B cell (primary cell): ENCODE data around the gene THUMPD3. TPM values are rescaled to one million over a fixed set of nuclear protein-coding genes. Genes with fewer than 3 reads are reported as not detected.

Source experiments
- ATAC-seq: fragments of 200-7000 bp; cut with Tn5 transposase; one replicate; pipeline ENCODE4 v1.10.0; 2021; ENCODE audit warnings: low read depth, mild to moderate bottlenecking, moderate number of reproducible peaks, moderate library complexity
- CTCF ChIA-PET: fragments of 350-600 bp; sonication (Branson Sonifier 250); formaldehyde crosslinking; loops from one replicate; lab custom pipeline; 2021; ENCODE audit warnings: antibody characterized with exemption, inconsistent platforms; lab: Charles Lee
- POLR2A ChIA-PET: fragments of 350-600 bp; sonication (Branson Sonifier 250); formaldehyde crosslinking; loops from one replicate; lab custom pipeline; 2021; ENCODE audit warnings: antibody characterized with exemption; lab: Charles Lee
- DNase-seq: peaks from one replicate; pipeline ENCODE4 v3.0.0; 2013
- H2AFZ ChIP-seq: 2 replicates; pipeline ENCODE4 v1.6.1; 2012; ENCODE audit warnings: mild to moderate bottlenecking, low read depth, low read length; ENCODE audit not compliant: insufficient read depth, poor library complexity, severe bottlenecking
- H3K27ac ChIP-seq, 2 donors: 1 replicate in 1 of 2; 2 replicates in 1 of 2; pipeline ENCODE4 v1.5.1; 2012 to 2013; ENCODE audit warnings: low read length in 2 of 2, mild to moderate bottlenecking in 2 of 2, moderate library complexity in 1 of 2
- H3K27me3 ChIP-seq, 4 experiments: fragments of 200-600 bp in 1 of 4; sonication (generic) in 1 of 4; replicated peaks in 1 of 4; 1 replicate in 2 of 4; 2 replicates in 2 of 4; pipeline versions ENCODE4 v1.6.1 to v1.7.0; 2013 to 2016; ENCODE audit warnings: low read length in 3 of 4, mild to moderate bottlenecking in 2 of 4, mixed read lengths in 1 of 4, moderate library complexity in 1 of 4; ENCODE audit not compliant: insufficient read depth in 4 of 4, control insufficient read depth in 3 of 4; ENCODE audit errors: control extremely low read depth in 1 of 4
- H3K36me3 ChIP-seq, 2 experiments: replicated peaks in 1 of 2; 1 replicate in 1 of 2; 2 replicates in 1 of 2; pipeline versions ENCODE4 v1.6.1 to v1.7.1; 2013; ENCODE audit warnings: low read length in 1 of 2; ENCODE audit not compliant: insufficient read depth in 2 of 2, control insufficient read depth in 1 of 2; ENCODE audit errors: control extremely low read depth in 1 of 2, extremely low read depth in 1 of 2
- H3K4me1 ChIP-seq, 2 donors: fragments of 200-600 bp in 1 of 2; sonication (generic) in 1 of 2; 1 replicate in 1 of 2; 2 replicates in 1 of 2; pipeline versions ENCODE4 v1.5.1 to v1.6.1; 2013 to 2017; ENCODE audit warnings: low read length in 2 of 2; ENCODE audit not compliant: control insufficient read depth in 2 of 2, insufficient read depth in 2 of 2
- H3K4me2 ChIP-seq: replicated peaks from 2 replicates; pipeline ENCODE3; 2012; ENCODE audit warnings: mild to moderate bottlenecking, low read depth, low read length; ENCODE audit not compliant: poor library complexity, severe bottlenecking
- H3K4me3 ChIP-seq, 5 experiments: fragments of 200-600 bp in 1 of 5; sonication (generic) in 1 of 5; 1 replicate in 3 of 5; 2 replicates in 2 of 5; pipeline versions ENCODE4 v1.5.1 to v1.7.0; 2011 to 2016; ENCODE audit warnings: low read length in 4 of 5, mild to moderate bottlenecking in 4 of 5, low read depth in 2 of 5, control low read depth in 1 of 5, moderate library complexity in 1 of 5; ENCODE audit not compliant: insufficient read depth in 1 of 5; ENCODE audit errors: control extremely low read depth in 1 of 5, extremely low read depth in 1 of 5
- H3K79me2 ChIP-seq: fragments of 200-600 bp; sonication (generic); one replicate; pipeline ENCODE4 v1.6.0; 2016; ENCODE audit warnings: low read length; ENCODE audit not compliant: control insufficient read depth, insufficient read depth
- H3K9ac ChIP-seq: fragments of 200-600 bp; sonication (generic); 2 replicates; pipeline ENCODE4 v1.6.1; 2017; ENCODE audit warnings: mild to moderate bottlenecking, low read length, moderate library complexity
- H3K9me3 ChIP-seq, 3 donors: one replicate each; pipeline versions ENCODE4 v1.6.1 to v1.7.1; 2013; ENCODE audit warnings: low read length in 2 of 3; ENCODE audit not compliant: control insufficient read depth in 2 of 3, insufficient read depth in 1 of 3; ENCODE audit errors: control extremely low read depth in 1 of 3
- H4K20me1 ChIP-seq: 2 replicates; pipeline ENCODE4 v1.6.0; 2012; ENCODE audit warnings: mild to moderate bottlenecking, low read length; ENCODE audit not compliant: insufficient read depth, control insufficient read depth, poor library complexity, severe bottlenecking
- H3K27ac Mint-ChIP-seq: one replicate; pipeline ENCODE4 v1.8.0; 2021; ENCODE audit warnings: mixed read lengths
- H3K27me3 Mint-ChIP-seq: one replicate; pipeline ENCODE4 v1.8.0; 2021; ENCODE audit warnings: mixed read lengths
- H3K4me1 Mint-ChIP-seq: one replicate; pipeline ENCODE4 v1.8.0; 2021; ENCODE audit warnings: mixed read lengths
- H3K4me3 Mint-ChIP-seq: one replicate; pipeline ENCODE4 v1.8.0; 2021; ENCODE audit warnings: mixed read lengths
- H3K9me3 Mint-ChIP-seq: one replicate; pipeline ENCODE4 v1.8.0; 2022; ENCODE audit warnings: mixed read lengths; ENCODE audit not compliant: insufficient read depth
- EZH2 ChIP-seq: IDR thresholded peaks from 2 replicates; pipeline ENCODE4 v1.6.1; 2012; ENCODE audit warnings: borderline replicate concordance, low read depth, mild to moderate bottlenecking, moderate library complexity, low read length; ENCODE audit not compliant: insufficient read depth, poor library complexity, severe bottlenecking
- WGBS: methylation state at CpG from one replicate; pipeline ENCODE4 v1.1.5; 2013; ENCODE audit warnings: missing lambda C conversion rate; ENCODE audit not compliant: insufficient coverage; 5-methylcytosine and 5-hydroxymethylcytosine counted together
- intact Hi-C: fragments of 100-400 bp; cut with micrococcal nuclease; formaldehyde crosslinking; loops from one replicate; pipeline ENCODE4 v1.10.0; 2022
- polyA plus RNA-seq: library from polyadenylated mRNA; depleted of rRNA; stranded (reverse); fragments of >200 nt; gene quantifications from 2 replicates; pipeline ENCODE4 v1.2.3, GENCODE V29; 2012
- total RNA-seq, 2 donors: library from RNA; stranded (reverse); fragments of 120-200 nt in 1 of 2; gene quantifications; 1 replicate in 1 of 2; 2 replicates in 1 of 2; pipeline versions ENCODE4 v1.2.3 to v1.2.4, GENCODE V29; 2013 to 2022
- TF ChIP-seq, protein P1 (sequence below): fragments of 200-600 bp; IDR thresholded peaks from one replicate; pipeline ENCODE4 v1.8.0; 2022; ENCODE audit warnings: antibody characterized with exemption, mild to moderate bottlenecking

Gene THUMPD3
- total and polyA plus RNA-seq, 2 donors (not counting 1 experiment from before 2014, with no cell fraction given), result 10.1 to 32.1 TPM

GRCh38 chr3:9314796-9315195 lies 48.1 kb upstream of the THUMPD3 start:
- H3K4me1 Mint-ChIP-seq, result no peaks in the 10 kb centered on the region
- H3K4me1 ChIP-seq, result no peaks in the 10 kb centered on the region
- no peaks in the 10 kb centered on the region for H3K9me3 Mint-ChIP-seq
- H3K4me3 Mint-ChIP-seq, result no peak overlapping the region
- H3K9ac ChIP-seq, result no peak overlapping the region
- DNase-seq (no peak), ATAC-seq (no peak)
- ChIA-PET CTCF (interaction anchor here (1.3 kb wide), 1 partner anchor 11 kb away, joined by 4 read pairs; no protein-coding TSS in a partner anchor), POLR2A (no interaction called here)
- H3K9me3 ChIP-seq, result no peaks in the 10 kb centered on the region
- H3K4me3 ChIP-seq, result no peak overlapping the region
- no peak overlapping the region for H3K27ac Mint-ChIP-seq
- no peaks in the 10 kb centered on the region for H3K79me2 ChIP-seq
- no peak overlapping the region for H2AFZ ChIP-seq
- H3K27me3 Mint-ChIP-seq, result peaks cover 37% of the 10 kb centered on the region
- no peak overlapping the region for H3K4me2 ChIP-seq
- H4K20me1 ChIP-seq, result no peaks in the 10 kb centered on the region
- intact Hi-C loops, result no loop called here
- TF ChIP-seq, protein P1, sequence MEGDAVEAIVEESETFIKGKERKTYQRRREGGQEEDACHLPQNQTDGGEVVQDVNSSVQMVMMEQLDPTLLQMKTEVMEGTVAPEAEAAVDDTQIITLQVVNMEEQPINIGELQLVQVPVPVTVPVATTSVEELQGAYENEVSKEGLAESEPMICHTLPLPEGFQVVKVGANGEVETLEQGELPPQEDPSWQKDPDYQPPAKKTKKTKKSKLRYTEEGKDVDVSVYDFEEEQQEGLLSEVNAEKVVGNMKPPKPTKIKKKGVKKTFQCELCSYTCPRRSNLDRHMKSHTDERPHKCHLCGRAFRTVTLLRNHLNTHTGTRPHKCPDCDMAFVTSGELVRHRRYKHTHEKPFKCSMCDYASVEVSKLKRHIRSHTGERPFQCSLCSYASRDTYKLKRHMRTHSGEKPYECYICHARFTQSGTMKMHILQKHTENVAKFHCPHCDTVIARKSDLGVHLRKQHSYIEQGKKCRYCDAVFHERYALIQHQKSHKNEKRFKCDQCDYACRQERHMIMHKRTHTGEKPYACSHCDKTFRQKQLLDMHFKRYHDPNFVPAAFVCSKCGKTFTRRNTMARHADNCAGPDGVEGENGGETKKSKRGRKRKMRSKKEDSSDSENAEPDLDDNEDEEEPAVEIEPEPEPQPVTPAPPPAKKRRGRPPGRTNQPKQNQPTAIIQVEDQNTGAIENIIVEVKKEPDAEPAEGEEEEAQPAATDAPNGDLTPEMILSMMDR, result no peak
- H3K27ac ChIP-seq, result no peak overlapping the region
- peaks cover 0 to 2% (median 0%) of the 10 kb centered on the region in 4 experiments for H3K27me3 ChIP-seq
- H3K36me3 ChIP-seq, result no peaks in the 10 kb centered on the region
- 81% methylated on average over 2 of the region's 2 CpGs for WGBS

- no peak overlapping the region for H3K4me3 ChIP-seq
- no peak for DNase-seq
- Mint-ChIP-seq H3K4me1 (no peaks in the 10 kb centered on the region), H3K27me3 (peaks cover 34% of the 10 kb centered on the region), H3K4me3 (no peak overlapping the region), H3K9me3 (no peaks in the 10 kb centered on the region), H3K27ac (no peak overlapping the region)
- WGBS, result 88% methylated on average over 6 of the region's 13 CpGs
- no peak for ATAC-seq
- no peaks in the 10 kb centered on the region for H4K20me1 ChIP-seq
- intact Hi-C loops, result no loop called here
- no peaks in the 10 kb centered on the region for H3K4me1 ChIP-seq
- H3K79me2 ChIP-seq, result no peaks in the 10 kb centered on the region
- peaks cover 0 to 2% (median 0%) of the 10 kb centered on the region in 4 experiments for H3K27me3 ChIP-seq
- no peak overlapping the region for H3K4me2 ChIP-seq
- ChIA-PET POLR2A (no interaction called here), CTCF (no interaction called here)
- H3K9me3 ChIP-seq, result no peaks in the 10 kb centered on the region
- no peak overlapping the region for H3K9ac ChIP-seq
- H2AFZ ChIP-seq, result no peak overlapping the region
- TF ChIP-seq, protein P1, result no peak
- TF ChIP-seq EZH2, result no peak
- no peaks in the 10 kb centered on the region for H3K36me3 ChIP-seq
- no peak overlapping the region for H3K27ac ChIP-seq
Observed at GRCh38 chr3:9316881-9317361, 45.9 kb upstream of the THUMPD3 start.
